ENCODE results near the gene SNAI3.
A peak's percentile ranks its signal among the peaks of the same experiment; 100 is the strongest.

The SNAI3 gene

DNA sequence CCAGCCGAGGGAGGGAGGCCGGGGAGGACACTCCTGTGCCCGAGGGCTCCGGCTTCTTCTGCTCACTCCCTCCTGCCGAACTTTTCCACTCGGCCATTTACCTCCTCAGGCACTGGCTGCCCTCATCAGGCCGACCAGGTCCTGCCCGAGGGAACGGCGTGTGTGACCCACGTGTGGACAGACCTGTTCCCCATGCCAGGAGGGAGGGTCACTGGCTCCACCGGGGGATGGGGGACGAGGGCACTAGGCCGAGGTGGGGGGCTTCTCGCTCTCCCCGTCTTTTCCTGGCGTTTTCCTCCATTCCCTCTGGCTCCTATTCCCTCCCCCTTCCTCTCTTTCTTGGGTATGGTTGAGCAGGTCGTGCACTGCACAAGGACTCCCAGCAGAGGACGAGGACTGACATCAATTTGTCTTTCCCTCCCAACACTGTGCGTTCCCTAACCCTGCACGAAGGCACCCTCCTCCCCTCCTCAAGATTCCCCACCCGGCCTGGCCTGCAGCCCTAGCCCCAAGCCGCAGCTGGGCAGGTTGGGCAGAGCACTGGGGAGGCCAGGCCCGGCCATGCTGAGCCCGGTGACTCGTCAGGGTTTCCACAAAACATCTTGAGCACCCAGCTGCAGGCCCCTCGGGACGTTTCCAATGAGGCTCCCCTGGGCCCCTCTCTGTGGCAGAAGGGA, 51.2 kb downstream of the SNAI3 start:
- TF ChIP-seq, protein P1, sequence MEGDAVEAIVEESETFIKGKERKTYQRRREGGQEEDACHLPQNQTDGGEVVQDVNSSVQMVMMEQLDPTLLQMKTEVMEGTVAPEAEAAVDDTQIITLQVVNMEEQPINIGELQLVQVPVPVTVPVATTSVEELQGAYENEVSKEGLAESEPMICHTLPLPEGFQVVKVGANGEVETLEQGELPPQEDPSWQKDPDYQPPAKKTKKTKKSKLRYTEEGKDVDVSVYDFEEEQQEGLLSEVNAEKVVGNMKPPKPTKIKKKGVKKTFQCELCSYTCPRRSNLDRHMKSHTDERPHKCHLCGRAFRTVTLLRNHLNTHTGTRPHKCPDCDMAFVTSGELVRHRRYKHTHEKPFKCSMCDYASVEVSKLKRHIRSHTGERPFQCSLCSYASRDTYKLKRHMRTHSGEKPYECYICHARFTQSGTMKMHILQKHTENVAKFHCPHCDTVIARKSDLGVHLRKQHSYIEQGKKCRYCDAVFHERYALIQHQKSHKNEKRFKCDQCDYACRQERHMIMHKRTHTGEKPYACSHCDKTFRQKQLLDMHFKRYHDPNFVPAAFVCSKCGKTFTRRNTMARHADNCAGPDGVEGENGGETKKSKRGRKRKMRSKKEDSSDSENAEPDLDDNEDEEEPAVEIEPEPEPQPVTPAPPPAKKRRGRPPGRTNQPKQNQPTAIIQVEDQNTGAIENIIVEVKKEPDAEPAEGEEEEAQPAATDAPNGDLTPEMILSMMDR (conservative IDR thresholded peaks at IDR 0.05; ENCODE audit: control insufficient read depth, insufficient read depth, low read depth, low read length) = no peak
- H3K4me3 ChIP-seq (ENCODE audit: control insufficient read depth, low read depth, low read length) = peak overlapping the region; percentile 28
- no peak for DNase-seq (ENCODE audit: low read depth)

DNA sequence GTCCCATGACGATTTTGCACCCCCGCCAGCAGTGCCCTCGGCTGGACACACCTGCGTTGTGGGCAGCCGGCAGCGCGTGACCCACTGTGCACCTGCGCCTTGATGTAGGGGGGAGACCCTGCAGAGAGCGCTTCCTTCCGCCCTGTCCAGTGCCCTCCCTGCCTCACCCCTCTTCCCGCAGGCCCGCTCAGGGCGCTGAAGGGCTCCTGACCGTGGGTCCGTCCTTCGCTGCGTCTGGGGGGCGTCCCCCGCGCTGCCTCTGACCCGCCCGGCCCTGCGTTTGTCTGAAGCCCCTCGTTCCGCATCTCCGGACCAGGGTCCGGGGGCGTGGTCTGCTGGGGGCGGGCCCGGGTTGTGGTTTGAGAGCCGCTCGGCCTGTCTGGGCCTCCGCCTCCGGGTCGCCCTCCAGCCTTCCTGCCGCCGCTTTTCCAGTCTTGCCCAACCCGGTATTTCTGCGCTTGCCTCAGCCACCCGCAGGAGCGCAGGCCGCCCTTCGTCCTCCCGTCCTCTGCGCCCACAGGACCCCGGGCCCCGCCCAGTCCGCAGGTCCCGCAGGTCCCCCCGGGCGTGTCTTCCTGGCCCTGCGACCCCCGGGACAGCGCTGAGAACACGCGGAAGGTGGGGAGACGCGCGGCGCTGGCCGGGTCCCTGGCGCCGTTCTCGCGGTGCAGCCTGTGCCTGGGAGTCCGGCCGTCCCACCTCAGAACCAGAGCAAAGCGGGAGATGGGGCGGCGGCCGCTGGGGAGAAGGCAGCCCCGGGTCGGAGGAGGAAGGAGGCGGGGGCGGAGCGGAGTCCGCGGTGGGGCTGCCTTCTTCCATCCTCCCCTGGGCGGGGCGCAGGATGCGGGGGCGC, 51.9 kb downstream of the SNAI3 start:
- peak; percentile 36 for DNase-seq (ENCODE audit: low read depth)
- H3K4me3 ChIP-seq (ENCODE audit: control insufficient read depth, low read depth, low read length) = peak overlapping the region; percentile 28
- TF ChIP-seq, protein P1 (conservative IDR thresholded peaks at IDR 0.05; ENCODE audit: control insufficient read depth, insufficient read depth, low read depth, low read length) = no peak

DNA sequence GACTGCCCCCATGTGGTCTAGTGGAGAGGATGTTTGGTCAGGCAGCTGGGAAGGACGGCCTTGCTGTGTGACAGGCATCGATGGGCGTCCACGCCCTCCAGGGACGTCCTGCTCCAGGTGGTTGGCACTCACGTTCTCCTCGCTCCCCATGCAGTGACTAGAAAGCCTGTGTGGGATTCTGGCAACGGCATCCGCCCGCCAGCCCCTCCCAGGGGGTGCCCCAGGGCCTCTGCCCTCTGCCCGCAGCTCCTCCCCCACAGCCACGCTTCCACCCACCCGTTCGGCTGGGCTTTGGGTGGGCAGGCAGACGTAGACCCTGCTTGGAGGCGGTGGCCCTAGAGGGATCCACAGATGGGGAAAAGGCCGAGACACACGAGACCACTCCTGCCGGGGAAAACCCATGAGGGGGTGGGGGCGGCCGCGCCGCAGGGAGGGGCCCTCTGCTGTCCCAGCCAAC, 52.6 kb downstream of the SNAI3 start:
- TF ChIP-seq, protein P1 (conservative IDR thresholded peaks at IDR 0.05; ENCODE audit: control insufficient read depth, insufficient read depth, low read depth, low read length) = peak; percentile 27
- H3K4me3 ChIP-seq (ENCODE audit: control insufficient read depth, low read depth, low read length) = no peak overlapping the region
- peak; percentile 36 for DNase-seq (ENCODE audit: low read depth)

DNA sequence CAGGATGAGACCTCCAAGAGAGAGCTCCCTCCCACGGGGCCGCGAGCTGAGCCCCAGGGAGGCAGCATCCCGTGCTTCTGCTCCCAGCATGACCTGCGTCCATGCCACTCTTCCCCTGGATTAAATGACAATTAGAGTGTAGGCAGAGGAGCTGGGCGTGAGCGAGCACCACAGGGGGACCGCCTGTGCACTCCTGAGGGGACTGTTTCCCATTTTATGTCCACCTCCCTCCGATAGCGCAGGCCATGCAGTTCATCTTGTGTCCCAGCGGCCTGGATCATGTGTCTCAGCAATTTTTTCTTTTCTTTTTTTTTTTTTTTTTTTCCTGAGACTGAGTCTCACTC, 53.7 kb downstream of the SNAI3 start:
- H3K4me3 ChIP-seq (ENCODE audit: control insufficient read depth, low read depth, low read length) = no peak overlapping the region
- TF ChIP-seq, protein P1 (conservative IDR thresholded peaks at IDR 0.05; ENCODE audit: control insufficient read depth, insufficient read depth, low read depth, low read length) = no peak
- no peak for DNase-seq (ENCODE audit: low read depth)

DNA sequence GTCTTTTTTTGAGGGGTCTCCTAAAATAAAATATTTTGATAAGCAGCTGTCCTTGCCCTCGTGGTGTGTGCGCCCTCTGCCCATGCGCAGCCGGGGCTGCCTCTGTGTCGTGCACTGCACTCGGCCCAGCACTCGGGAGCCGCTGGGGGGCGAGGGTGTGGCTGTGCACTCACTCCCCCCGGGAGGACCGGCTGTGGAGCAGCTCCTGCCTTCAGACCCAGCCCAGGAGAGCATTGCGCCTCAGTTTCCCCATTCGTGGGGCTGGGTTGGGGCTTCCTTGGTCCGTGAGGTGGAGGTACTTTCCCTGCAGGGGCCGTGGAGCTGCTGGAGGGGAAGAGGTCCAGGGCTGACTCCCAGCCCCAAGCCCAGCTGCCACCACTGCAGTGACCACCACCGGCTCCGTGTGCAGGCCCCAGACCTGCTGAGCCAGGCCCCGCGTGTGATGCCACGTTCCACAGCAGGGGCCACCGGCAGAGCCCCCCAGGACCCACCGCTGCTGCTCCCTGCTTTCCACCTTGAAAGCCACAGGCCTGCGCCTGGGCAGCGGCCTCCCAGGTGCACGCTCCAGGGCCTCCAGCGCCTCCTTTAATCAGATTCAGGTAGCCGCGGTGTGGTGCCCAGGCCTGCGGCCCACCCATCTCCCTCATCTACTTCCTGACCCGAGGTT, 54.3 kb downstream of the SNAI3 start:
- DNase-seq (ENCODE audit: low read depth) = no peak
- TF ChIP-seq, protein P1 (conservative IDR thresholded peaks at IDR 0.05; ENCODE audit: control insufficient read depth, insufficient read depth, low read depth, low read length) = no peak
- H3K4me3 ChIP-seq (ENCODE audit: control insufficient read depth, low read depth, low read length) = no peak overlapping the region

DNA sequence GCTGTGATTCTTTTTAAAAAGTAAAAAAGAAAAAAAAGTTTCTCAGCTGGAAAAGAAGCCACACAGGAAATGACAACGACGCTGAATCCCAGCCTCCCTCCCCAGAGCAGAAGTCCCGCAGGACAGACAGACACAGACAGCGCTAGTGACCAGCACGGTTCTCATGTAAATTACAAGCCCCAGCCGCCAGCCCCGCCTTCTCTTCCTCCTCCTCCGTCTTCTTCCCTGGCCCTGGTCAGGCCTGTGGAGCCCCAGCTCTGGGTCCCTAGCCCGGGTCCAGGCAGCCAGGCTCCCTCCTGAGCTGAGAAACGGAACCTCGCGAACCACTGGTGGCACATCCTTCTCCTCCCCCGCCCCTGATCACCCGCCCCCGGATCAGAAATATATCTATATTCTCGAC, 54.9 kb downstream of the SNAI3 start:
- TF ChIP-seq, protein P1 (conservative IDR thresholded peaks at IDR 0.05; ENCODE audit: control insufficient read depth, insufficient read depth, low read depth, low read length) = no peak
- no peak overlapping the region for H3K4me3 ChIP-seq (ENCODE audit: control insufficient read depth, low read depth, low read length)
- DNase-seq (ENCODE audit: low read depth) = no peak
